Ovary (tissue), 3 donors: ENCODE measurements around the gene MRPS18B.

Experiments used
- CTCF ChIP-seq, 3 donors: fragments of 450-650 bp in 2 of 3; fragments of 200-600 bp in 1 of 3; IDR thresholded peaks; one replicate each; pipeline versions ENCODE4 v1.5.1 to v1.8.0; 2016 to 2022; ENCODE audit warnings: antibody characterized with exemption in 3 of 3, mild to moderate bottlenecking in 1 of 3
- EP300 ChIP-seq: sonication (generic); formaldehyde crosslinking; IDR thresholded peaks from one replicate; pipeline ENCODE4 v1.6.1; 2017; ENCODE audit warnings: antibody characterized with exemption
- POLR2A ChIP-seq: fragments of 450-650 bp; IDR thresholded peaks from one replicate; pipeline ENCODE4 v1.6.1; 2017; ENCODE audit warnings: antibody characterized with exemption, mild to moderate bottlenecking, moderate library complexity
- donor health status: DM: no; HTN: no; CAD: no.

- TF ChIP-seq CTCF (IDR thresholded peaks at IDR 0.05) (no peak), POLR2A (no peak), EP300 (no peak)
These were observed 47.4 kb upstream of the MRPS18B start for GRCh38 chr6:30570263-30570662.
